Right renal pelvis (tissue), 4 donors: Measurements from ENCODE around the gene TPM4. TPM values are rescaled to one million over a fixed set of nuclear protein-coding genes. Genes with fewer than 3 reads are reported as not detected.
A peak's percentile ranks its signal among the peaks of the same experiment; 100 is the strongest.
"Not testable (repeated sequence)": the region's sequence is repeated elsewhere in the genome, so short reads cannot be mapped to it uniquely, and the experiment has no call there.

Experiments used
- DNase-seq, 4 donors: peaks; one replicate each; pipeline ENCODE4 v3.0.0-alpha.2; 2013; ENCODE audit warnings: low read depth in 4 of 4, low spot score in 3 of 4, missing footprints in 1 of 4
- polyA plus RNA-seq, 4 donors: library from polyadenylated mRNA; unstranded; fragments of 120-200 nt; gene quantifications; one replicate each; pipeline ENCODE4 v1.2.1, GENCODE V29; 2013; ENCODE audit not compliant: insufficient read length in 4 of 4

TPM4 gene
- polyA plus RNA-seq, 4 donors: 514 to 601 (median 585) TPM

DNA sequence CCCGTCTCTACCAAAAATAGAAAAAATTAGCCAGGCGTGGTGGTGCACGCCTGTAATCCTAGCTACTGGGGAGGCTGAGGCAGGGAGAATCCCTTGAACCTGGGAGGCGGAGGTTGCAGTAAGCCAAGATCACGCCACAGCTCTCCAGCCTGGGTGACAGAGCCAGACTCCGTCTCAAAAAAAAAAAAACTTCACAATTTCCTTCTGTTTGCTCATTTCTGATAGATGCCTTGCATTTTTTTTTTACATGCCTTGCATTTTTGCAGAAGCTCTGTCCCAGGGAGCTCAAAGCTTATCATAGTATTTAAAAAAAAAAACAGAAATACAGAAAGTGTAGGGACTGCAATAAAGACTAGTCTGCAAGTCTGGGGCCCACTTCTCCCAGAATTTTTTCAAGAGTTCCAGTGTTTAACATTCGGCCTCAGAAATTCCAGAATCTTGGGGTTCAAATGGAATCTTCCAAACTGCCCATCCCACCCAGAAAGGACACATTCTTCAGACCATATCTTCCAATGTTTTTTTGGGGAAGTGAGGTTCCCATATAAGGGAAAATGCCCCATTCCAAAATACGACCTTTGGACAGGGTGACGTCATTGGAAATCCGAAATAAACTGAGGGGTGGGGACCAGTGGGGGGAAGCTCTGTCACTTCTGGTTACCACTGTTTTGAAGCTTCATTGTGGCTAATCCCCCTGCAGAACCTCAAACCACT is 18.2 kb downstream of the TPM4 start:
- DNase-seq: no peak

DNA sequence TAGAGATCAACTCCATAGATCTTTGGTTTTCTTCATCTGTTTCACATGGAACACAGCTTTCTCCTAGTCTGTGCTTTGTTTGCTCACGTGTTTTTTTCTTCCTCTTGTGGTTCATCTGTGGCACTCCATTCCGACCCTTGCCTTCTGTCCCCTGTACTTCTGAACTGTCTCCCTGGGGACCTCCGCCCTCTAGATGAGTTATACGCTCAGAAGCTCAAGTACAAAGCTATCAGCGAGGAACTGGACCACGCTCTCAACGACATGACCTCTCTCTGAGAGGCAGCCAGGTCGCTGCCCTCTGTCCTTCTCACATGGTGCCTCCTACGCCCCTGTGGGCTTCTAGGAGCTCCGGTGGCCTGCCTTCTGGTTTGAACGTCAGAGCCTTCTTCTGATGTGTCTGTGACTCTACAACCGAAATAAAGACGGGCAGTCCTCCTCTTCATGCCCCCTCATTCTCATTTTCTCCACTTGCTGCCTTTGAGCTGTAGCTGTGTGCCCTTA is 18.8 kb downstream of the TPM4 start:
- DNase-seq: no peak

DNA sequence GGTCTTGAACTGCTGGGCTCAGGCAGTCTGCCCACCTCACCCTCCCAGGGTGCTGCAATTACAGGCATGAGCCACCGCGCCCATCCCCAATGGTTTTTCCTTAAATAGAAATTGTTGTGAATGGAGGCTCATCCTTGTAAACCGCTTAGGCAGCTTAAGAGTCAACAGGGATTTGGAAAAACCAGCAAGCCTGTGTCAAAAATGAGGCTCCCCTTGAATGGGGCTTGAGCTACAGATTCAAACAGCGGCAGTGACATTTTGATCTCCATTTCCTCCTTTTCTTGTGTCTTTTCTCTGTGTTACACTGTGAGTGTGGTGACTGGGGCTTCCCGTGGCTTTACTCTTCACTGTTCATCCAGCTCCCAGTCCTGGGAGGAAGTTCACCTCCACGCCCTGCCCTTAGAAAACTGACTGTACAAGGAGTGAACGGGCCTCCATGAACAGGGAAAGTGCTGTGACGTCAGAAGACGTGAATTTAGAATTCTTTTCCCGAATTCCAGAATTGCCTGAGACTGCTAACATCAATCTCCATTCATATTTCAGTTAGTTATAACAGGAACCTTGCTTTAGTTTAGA is 20.1 kb downstream of the TPM4 start:
- no peak for DNase-seq

DNA sequence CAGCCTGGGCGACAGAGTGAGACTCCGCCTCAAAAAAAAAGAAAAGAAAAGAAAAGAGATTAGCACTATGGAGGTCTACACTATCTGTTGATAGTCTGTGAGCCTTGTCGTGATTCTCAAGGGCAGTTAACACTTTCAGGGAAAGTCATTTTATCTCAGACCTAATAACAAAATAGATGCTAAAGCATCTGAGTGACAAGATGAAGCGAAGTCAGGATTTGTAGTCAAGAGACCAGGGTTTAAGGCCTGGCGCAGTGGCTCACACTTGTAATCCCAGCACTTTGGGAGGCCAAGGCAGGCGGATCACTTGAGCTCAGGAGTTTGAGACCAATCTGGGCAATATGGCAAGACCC is 22.1 kb downstream of the TPM4 start:
- DNase-seq: no peak

DNA sequence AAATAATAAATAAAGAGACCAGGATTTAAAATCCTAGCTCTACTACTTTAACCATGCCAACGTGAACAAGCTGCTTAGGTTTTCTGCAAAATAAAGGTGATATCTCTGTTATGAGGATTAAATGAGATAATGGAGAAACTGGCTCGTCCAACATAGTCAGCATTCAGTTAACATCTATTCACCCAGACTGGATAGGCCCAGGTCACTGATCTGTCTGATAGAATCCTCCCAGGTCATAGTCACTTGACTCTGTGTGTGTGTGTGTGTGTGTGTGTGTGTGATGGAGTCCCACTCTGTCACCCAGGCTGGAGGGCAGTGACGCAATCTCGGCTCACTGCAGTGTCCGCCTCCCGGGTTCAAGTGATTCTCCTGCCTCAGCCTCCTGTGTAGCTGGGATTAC is 22.5 kb downstream of the TPM4 start:
- no peak for DNase-seq

DNA sequence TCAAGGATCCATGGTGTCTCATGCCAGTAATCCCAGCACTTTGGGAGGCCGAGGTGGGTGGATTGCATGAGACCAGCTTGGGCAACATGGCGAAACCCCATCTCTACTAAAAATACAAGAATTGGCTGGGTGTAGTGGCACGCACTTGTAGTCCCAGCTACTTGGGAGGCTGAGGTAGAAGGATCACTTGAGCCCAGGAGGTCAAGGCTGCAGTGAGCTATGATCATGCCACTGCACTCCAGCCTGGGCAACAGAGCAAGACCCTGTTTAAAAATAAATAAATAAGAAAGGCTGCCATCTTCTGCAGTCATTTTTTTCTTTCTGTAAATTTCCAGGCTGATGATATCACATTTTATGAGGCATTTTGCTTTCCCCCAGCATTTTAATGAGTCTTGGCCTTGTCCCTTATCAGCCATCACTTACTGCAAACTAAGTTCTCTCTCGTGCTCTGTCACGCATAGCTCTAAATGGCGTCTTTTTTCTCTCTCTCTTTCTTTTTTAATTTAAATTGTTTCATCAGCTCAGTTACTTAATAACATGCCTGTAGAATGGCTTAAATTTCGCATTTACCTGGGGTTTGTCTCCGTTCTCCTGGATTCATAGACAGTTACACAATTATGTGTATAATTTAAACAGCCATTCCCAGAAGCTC is 23.1 kb downstream of the TPM4 start:
- DNase-seq: not testable (repeated sequence)

DNA sequence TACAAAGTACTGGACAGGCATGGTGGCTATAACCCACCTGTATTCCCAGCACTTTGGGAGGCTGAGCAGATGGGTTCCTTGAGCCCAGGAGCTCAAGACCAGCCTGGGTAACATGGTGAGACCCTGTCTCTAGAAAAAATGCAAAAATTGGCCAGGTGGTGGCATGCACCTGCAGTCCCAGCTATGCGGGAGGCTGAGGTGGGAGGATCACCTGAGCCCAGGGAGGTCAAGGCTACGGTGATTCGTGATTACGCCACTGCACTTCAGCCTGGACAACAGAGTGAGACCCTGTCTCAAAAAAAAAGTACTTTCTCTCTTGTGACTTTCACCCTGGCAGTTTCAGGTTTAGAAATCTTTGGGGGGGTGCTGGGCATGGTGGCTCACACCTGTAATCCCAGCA is 24.2 kb downstream of the TPM4 start:
- no peak for DNase-seq

DNA sequence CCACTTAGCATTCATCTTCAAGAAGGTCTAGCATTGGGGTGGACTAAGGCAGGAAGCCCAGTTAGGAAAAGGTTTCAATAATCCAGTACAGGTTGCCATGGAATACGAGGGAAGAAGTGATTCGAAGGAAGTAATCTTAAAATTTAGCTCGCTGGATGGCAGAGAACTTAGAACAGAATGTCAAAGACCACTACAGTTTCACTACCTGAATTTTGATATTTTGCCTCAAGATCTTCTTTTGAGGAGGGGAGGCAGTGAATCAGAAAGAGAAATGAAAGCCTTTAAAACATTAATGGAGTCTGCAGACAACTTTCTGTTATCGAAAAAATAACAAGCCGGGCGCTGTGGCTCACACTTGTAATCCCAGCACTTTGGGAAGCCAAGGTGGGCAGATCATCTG is 28.4 kb downstream of the TPM4 start:
- DNase-seq: no peak

DNA sequence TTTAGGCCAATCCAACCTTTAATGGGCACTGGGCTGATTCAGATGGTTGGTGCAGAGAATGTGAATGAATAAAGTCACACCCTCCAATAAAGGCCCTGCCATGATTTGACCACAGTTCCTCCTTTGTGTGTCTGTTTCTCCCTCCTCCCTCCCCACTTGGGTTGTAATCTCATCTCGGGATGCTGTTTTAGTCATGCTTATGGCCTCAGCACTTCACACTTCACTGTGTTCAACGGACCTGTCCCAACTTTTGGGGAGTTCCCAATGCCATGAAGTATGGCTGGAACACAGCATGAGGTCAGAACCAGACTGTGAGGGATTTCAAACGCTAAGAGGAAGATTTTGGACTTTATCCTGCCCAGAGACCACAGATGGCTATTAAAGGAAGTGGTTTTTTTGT is 29.8 kb downstream of the TPM4 start:
- DNase-seq: no peak

DNA sequence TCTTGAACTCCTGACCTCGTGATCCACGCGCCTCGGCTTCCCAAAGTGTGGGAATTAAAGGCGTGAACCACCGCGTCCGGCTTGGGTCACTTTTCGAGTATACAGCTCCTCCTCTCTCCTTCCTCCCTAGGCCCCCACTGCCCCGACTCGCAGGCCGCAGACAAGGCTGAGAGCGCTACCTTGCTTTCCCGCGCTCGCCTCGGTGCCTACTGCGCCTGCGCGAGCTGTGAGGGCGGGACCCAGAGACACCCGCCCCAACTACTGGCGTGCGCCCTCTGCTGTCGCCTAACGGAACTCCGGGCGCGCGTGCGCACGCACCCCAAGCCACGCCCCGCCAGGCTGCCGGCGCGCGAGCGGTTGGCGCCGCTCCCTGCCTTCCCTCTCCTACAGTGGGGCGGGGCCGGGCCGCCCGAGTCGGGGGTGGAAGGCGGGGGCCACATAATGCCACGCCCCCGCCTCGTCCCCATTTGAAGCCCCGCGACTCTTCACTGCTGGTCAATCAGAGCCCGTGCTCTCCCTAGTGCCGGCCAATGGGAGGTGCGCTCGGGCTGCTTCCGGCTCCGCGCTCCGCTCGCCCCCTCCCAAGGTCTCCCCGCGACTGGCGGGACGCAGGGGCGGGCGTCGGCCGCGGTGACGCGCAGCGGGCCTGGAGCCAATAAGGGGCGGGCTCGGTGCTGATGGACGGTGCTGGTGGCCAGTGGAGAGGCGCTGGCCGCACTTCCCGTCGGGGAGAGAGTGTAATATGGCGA is 35.0 kb downstream of the TPM4 start, which contains the start of gene RAB8A:
Gene RAB8A, plus strand, starts transcription at position 730 of the 749 bp plus-strand sequence. Its CDS starts 13 bp downstream, at position 743.
- peak; percentile 98 for DNase-seq

DNA sequence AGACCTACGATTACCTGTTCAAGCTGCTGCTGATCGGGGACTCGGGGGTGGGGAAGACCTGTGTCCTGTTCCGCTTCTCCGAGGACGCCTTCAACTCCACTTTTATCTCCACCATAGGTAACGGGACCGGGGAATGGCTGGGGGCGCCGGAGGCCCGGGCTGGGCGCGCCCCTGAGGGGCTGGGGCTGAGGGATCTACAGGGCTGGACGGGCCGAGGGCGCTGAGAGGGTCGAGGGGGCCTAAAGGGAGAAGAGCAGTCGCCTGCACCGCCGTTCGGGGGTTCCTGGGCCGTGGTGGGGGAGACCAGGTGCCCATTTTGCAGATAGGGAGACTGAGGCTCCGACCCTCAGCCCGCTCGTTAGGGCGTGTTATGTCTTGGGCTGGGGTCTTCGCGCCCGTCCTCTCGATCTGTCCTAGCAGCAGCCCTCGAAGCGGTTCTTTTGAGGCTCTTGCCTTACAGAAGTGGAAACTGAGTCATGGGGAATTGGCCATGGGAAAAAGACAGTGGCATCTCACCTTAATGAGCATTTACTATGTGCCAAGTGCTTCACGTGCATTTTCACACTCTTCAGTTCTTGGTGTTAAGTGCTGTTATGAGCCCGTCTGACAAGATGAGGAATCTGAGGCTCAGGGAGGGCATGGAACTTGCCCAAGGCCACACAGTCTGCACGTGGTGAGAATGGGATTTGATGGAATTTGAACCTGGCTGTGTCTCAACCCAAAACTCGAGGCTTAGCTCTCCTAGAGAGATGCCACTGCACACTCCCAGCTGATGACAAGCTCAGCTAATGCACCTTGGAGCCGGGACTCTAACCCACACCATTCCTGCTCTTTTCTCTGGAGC is 35.8 kb downstream of the TPM4 start:
- DNase-seq: no peak

DNA sequence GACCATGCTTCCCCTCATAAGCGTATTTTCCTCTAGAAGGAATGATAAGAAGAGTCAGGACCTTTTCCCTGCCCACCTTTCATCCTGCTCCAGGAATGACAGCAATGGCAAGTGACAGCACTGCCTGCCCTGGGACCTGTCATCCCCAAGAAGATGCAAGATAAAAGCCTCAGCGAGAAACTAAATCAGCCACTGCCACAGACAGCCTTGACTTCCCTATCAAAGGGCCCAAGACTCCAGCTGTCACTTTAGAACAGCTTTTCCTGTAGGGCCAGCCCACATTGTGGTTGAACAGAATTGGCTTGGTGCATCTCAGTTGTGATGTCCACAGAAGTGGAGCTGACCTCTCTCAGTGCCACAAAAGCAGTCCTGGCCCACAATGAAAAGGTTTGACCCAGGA is 36.5 kb downstream of the TPM4 start:
- DNase-seq: no peak

DNA sequence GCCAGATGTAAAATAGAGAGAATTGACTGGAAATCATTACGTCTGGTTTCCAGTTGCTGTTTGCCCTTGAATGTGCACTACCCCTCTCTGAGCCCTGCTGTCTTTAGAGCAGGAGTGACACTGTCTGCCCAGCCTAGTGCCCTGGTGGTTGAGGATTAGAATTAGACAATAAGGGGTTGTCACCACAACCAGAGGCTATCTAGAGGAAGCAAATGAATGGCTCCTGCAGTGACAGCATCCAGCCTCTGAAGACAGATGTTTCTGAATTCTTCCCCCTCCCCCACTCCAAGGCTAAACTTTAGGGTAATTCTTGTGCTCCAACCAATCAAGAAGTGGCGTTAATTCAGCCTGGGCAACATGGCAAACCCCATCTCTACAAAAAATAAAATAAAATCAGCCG is 37.4 kb downstream of the TPM4 start:
- no peak for DNase-seq

DNA sequence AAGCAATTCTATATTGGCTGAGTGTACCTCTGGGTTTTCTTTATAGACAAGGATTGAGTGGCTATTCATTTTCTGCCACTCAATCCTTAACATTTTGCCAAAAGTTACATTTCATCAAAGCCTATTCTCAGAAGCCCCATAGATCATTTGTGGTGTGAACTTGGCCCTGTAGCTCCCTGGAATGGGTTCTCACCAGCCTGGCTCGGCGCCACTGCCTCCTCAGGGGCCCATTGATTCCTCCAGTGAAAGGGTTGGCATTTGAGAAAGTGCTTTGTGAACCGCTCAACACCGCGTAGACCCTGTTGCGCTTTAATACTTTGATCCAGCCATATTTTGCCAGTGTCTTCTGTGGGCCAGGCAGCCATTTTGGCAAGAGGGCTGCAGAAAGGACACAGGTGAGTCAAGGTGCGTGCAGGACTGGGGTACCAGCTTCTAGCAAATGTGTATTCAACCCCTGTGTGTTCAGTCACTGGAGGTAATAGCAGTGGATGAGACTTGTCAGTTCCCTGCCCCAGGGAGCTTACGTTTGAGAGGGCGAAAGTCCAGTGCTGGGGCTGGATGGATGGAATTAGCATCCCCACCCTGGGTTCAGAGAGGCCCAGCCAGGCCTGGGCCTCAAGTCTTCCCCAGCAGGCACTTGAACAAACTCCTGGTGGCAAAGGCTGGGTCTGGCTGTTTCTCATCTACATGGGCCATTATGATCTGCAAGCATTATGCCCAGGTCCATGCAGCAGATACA is 39.2 kb downstream of the TPM4 start:
- DNase-seq: no peak

DNA sequence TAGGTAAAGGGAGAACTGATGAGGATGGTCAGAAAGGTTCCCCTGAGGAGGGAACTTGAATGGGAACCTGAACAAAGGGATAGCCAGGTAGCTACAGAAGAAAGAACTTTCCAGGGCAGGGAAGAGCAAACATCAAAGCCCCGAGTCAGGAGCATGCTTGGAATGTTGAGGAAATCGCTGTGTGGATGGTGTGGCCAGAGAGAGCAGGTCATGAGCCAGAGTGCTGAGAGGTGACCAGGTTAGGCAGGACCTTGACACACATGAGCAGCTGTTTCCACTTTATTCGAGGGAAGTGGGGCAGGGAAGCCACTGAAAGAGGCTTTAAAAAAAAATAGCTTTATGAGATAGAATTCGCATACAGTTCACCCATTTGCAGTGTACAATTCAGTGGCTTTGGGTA is 39.8 kb downstream of the TPM4 start:
- DNase-seq: no peak

DNA sequence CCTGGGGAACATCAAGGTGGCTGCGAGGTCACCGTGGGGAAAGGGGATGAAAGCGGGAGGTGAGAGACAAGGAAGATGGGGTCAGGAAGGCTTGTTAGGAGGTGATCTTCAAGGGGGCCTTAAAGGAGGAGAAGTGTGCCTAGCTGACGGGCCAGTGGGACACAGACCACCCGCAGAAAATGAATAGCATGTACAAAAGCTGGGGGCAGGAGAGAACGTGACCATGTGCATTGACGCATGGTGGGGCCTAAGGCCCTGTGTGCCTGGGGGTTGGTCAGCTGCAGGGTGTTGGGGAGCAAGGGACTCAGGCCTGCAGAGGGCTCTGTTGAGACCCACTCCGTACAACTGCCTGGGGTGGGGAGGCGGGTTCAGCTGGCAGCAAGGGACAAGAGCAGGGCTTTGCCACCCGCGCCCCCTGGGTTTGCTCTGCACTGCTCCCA is 41.3 kb downstream of the TPM4 start:
- DNase-seq: no peak

DNA sequence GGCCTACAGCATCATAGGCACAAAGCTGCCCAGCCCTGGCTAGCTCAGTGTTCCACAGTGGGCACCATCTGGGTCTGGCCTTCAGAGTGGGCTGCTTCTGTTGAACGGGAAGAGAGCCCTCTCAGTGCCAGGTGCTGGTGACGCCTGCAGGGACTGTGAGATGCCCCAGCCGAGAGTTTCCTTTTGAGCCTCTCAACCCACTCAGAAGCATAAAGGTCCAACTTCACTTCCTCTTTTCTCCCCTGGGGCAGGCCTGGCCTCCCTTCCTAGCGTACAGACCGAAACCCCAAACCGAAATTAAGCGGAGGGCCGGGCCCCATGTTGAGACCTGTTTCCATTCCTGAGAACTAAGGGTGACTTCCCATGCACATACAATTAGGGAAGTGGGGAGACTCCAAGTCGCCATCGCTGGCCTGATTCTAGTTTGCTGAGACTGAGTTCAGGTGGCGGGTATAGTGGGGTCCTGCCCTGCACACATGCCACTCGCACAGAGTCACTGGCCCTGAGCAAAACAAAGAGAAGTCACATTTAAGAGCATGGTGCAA is 42.3 kb downstream of the TPM4 start:
- no peak for DNase-seq

DNA sequence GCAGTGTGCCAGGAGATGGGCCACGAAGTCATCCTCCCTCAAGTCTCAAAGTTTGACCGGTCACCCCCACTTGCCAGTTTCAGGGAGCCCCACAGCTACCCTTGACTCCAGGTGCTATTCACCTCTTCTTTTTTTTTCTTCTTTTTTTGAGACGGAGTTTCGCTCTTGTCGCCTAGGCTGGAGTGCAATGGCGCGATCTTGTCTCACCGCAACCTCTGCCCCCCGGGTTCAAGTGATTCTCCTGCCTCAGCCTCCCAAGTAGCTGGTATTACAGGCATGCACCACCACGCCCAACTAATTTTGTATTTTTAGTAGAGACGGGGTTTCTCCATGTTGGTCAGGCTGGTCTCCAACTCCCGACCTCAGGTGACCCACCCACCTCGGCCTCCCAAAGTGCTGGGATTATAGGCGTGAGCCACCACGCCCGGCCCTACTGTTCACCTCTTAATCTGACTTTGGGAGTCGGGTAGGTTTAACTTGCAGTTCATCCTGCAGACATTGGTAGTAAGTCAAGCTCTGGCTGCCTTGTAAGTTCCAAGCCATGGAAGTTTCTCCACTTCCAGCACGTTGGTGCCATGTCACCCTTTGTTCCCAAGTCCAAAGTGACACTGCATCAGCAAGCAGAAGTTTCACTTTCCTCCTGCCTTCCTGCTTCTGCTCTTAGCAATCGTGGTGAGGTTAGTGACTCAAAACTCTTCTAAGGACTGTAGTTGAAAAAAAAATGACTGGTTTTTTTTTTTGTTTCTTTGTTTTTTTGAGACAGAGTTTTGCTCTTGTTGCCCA is 43.0 kb downstream of the TPM4 start:
- DNase-seq: not testable (repeated sequence)

DNA sequence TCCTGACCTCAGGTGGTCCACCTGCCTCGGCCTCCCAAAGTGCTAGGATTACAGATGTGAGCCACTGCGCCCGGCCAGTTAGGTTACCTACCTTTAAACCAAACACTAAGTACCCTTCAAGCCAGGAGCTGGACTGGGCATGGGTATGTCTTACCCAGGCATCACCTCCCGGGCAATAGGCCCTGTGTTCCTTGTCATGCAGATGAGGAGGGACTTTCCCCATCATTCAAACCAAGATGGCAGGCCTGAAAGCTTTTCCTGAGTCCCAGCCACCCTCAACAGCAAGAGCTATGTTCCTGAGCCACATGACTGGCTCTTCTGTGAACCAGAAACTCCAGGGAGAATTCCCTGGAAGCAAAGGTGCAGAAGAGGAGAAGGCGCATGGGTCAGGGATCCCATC is 44.8 kb downstream of the TPM4 start:
- no peak for DNase-seq
